ENCODE results near the gene BRCA2.

The BRCA2 gene

GRCh38 chr13:32432856-32433255 lies 117.5 kb downstream of the BRCA2 start:
- DNase-seq = no peak

GRCh38 chr13:32438871-32439270 lies 123.6 kb downstream of the BRCA2 start:
- DNase-seq = no peak

- no peak for DNase-seq
These were observed 127.8 kb downstream of the BRCA2 start for GRCh38 chr13:32443111-32443510.

- no peak for DNase-seq
These were observed 130.2 kb downstream of the BRCA2 start for GRCh38 chr13:32445461-32445860.

GRCh38 chr13:32446220-32446619 lies 130.9 kb downstream of the BRCA2 start:
- DNase-seq = no peak

GRCh38 chr13:32446773-32447465 lies 131.6 kb downstream of the BRCA2 start:
- DNase-seq = no peak

- no peak for DNase-seq
These were observed 132.8 kb downstream of the BRCA2 start for GRCh38 chr13:32447894-32448623.

- DNase-seq = no peak
These were observed 133.7 kb downstream of the BRCA2 start for GRCh38 chr13:32448972-32449371.

All from DMS79 treated with DMSO at 0.1 percent for 48 hours (cell line).